H1 (cell line): Measurements from ENCODE around the gene SPSB1. TPM values are rescaled to one million over a fixed set of nuclear protein-coding genes. Genes with fewer than 3 reads are reported as not detected.

ENCODE experiments used
- CTCF ChIA-PET: fragments of 300-600 bp; sonication (Branson Sonifier 250); formaldehyde crosslinking; loops from one replicate; lab custom pipeline; 2021; ENCODE audit not compliant: partially characterized antibody; lab: Charles Lee
- POLR2A ChIA-PET: fragments of 300-600 bp; sonication (Branson Sonifier 250); formaldehyde crosslinking; loops from one replicate; lab custom pipeline; 2021; ENCODE audit warnings: inconsistent platforms; ENCODE audit not compliant: partially characterized antibody; lab: Charles Lee
- DNase-seq, 2 experiments: peaks; one replicate each; pipeline versions ENCODE4 v3.0.0 to v3.0.0-alpha.2; 2010 to 2022; ENCODE audit warnings: low spot score in 2 of 2, low read depth in 1 of 2, mixed read lengths in 1 of 2
- FAIRE-seq: peaks from 2 replicates; lab custom pipeline; 2011; peaks lifted over from hg19 to GRCh38; lab: Jason Lieb, UNC
- H2AFZ ChIP-seq: 2 replicates; pipeline ENCODE4 v1.8.1; 2012; ENCODE audit warnings: low read length, inconsistent platforms
- H2AK5ac ChIP-seq: 2 replicates; pipeline ENCODE4 v1.6.1; 2013; ENCODE audit warnings: low read depth, low read length
- H2BK120ac ChIP-seq: replicated peaks from 2 replicates; pipeline ENCODE3; 2013; ENCODE audit warnings: low read depth, low read length, inconsistent platforms
- H2BK12ac ChIP-seq: 2 replicates; pipeline ENCODE4 v1.6.1; 2013; ENCODE audit warnings: low read depth, low read length
- H2BK15ac ChIP-seq: 2 replicates; pipeline ENCODE4 v1.6.1; 2013; ENCODE audit warnings: low read length
- H2BK20ac ChIP-seq: 2 replicates; pipeline ENCODE4 v1.6.1; 2013; ENCODE audit warnings: low read length
- H2BK5ac ChIP-seq: 2 replicates; pipeline ENCODE4 v1.6.1; 2013; ENCODE audit warnings: low read depth, low read length
- H3K14ac ChIP-seq: 2 replicates; pipeline ENCODE4 v1.6.1; 2013; ENCODE audit warnings: inconsistent platforms; ENCODE audit not compliant: insufficient read length
- H3K18ac ChIP-seq: 2 replicates; pipeline ENCODE4 v1.6.1; 2013; ENCODE audit warnings: low read length; ENCODE audit errors: extremely low read depth
- H3K23ac ChIP-seq: 2 replicates; pipeline ENCODE4 v1.6.1; 2013; ENCODE audit warnings: inconsistent platforms; ENCODE audit not compliant: insufficient read length
- H3K23me2 ChIP-seq: 2 replicates; pipeline ENCODE4 v1.6.1; 2013; ENCODE audit warnings: low read depth, low read length
- H3K27ac ChIP-seq: 2 replicates; pipeline ENCODE4 v1.6.1; 2011; ENCODE audit warnings: low read depth, low read length, inconsistent platforms
- H3K27me3 ChIP-seq, 4 experiments: replicated peaks in 1 of 4; 1 replicate in 1 of 4; 2 replicates in 3 of 4; pipeline versions ENCODE4 v1.6.1 to v1.8.1; 2011 to 2013; ENCODE audit warnings: low read length in 3 of 4, mild to moderate bottlenecking in 3 of 4, inconsistent platforms in 2 of 4, mixed read lengths in 2 of 4, moderate library complexity in 1 of 4; ENCODE audit not compliant: control insufficient read depth in 3 of 4, insufficient read depth in 3 of 4; ENCODE audit errors: extremely low read depth in 1 of 4
- H3K36me3 ChIP-seq, 4 experiments: 2 replicates each; pipeline versions ENCODE4 v1.6.1 to v1.8.1; 2011 to 2013; ENCODE audit warnings: mild to moderate bottlenecking in 4 of 4, low read length in 3 of 4, moderate library complexity in 2 of 4, control low read depth in 1 of 4, inconsistent platforms in 1 of 4; ENCODE audit not compliant: insufficient read depth in 4 of 4, control insufficient read depth in 2 of 4
- H3K4ac ChIP-seq: replicated peaks from 2 replicates; pipeline ENCODE3; 2013; ENCODE audit warnings: low read length, low read depth, mixed read lengths, inconsistent platforms; ENCODE audit not compliant: insufficient read length
- H3K4me1 ChIP-seq, 4 experiments: replicated peaks in 1 of 4; 1 replicate in 1 of 4; 2 replicates in 3 of 4; pipeline versions ENCODE4 v1.6.1 to v1.8.1; 2011 to 2013; ENCODE audit warnings: low read length in 3 of 4, inconsistent platforms in 2 of 4, mixed read lengths in 1 of 4; ENCODE audit not compliant: insufficient read depth in 4 of 4, control insufficient read depth in 3 of 4
- H3K4me2 ChIP-seq, 2 experiments: 2 replicates each; pipeline versions ENCODE4 v1.6.1 to v1.8.1; 2011 to 2013; ENCODE audit warnings: low read depth in 2 of 2, low read length in 2 of 2, control low read depth in 1 of 2, inconsistent platforms in 1 of 2, mild to moderate bottlenecking in 1 of 2; ENCODE audit not compliant: insufficient read depth in 1 of 2
- H3K4me3 ChIP-seq, 4 experiments: fragments of 200-600, 300-600 bp in 1 of 4; sonication (generic), shearing (Covaris generic), sonication (Bioruptor Twin) in 1 of 4; 2 replicates each; pipeline versions ENCODE4 v1.5.1 to v1.8.1; 2011 to 2016; ENCODE audit warnings: low read length in 4 of 4, low read depth in 3 of 4, control low read depth in 2 of 4, inconsistent platforms in 2 of 4, mild to moderate bottlenecking in 2 of 4, mixed read lengths in 1 of 4, moderate library complexity in 1 of 4; ENCODE audit not compliant: insufficient read depth in 2 of 4; ENCODE audit errors: extremely low read depth in 1 of 4
- H3K56ac ChIP-seq: replicated peaks from 2 replicates; pipeline ENCODE3; 2013; ENCODE audit warnings: low read depth, mild to moderate bottlenecking, mixed read lengths, low read length, inconsistent platforms; ENCODE audit not compliant: insufficient read length
- H3K79me1 ChIP-seq: 2 replicates; pipeline ENCODE4 v1.6.1; 2013; ENCODE audit warnings: low read depth, low read length, control low read depth
- H3K79me2 ChIP-seq, 2 experiments: 2 replicates each; pipeline versions ENCODE4 v1.6.1 to v1.8.1; 2012 to 2013; ENCODE audit warnings: low read length in 2 of 2, mild to moderate bottlenecking in 2 of 2, inconsistent platforms in 1 of 2; ENCODE audit not compliant: insufficient read depth in 2 of 2, control insufficient read depth in 1 of 2
- H3K9ac ChIP-seq, 4 experiments: replicated peaks in 1 of 4; 1 replicate in 1 of 4; 2 replicates in 3 of 4; pipeline versions ENCODE4 v1.6.1 to v1.8.1; 2011 to 2013; ENCODE audit warnings: low read depth in 3 of 4, low read length in 3 of 4, control low read depth in 2 of 4, mild to moderate bottlenecking in 2 of 4, moderate library complexity in 2 of 4, inconsistent platforms in 1 of 4; ENCODE audit errors: extremely low read depth in 1 of 4
- H3K9me3 ChIP-seq, 2 experiments: 2 replicates each; pipeline versions ENCODE4 v1.6.1 to v1.8.1; 2012 to 2013; ENCODE audit warnings: mild to moderate bottlenecking in 2 of 2, moderate library complexity in 2 of 2, control low read depth in 1 of 2, inconsistent platforms in 1 of 2, low read depth in 1 of 2, low read length in 1 of 2, mixed read lengths in 1 of 2; ENCODE audit not compliant: insufficient read depth in 2 of 2
- H4K20me1 ChIP-seq, 2 experiments: replicated peaks in 1 of 2; 2 replicates each; pipeline versions ENCODE3 to v1.8.1; 2011 to 2013; ENCODE audit warnings: inconsistent platforms in 2 of 2, low read length in 2 of 2, mild to moderate bottlenecking in 1 of 2; ENCODE audit not compliant: insufficient read depth in 2 of 2, control insufficient read depth in 1 of 2
- H4K5ac ChIP-seq: 2 replicates; pipeline ENCODE4 v1.6.1; 2013; ENCODE audit warnings: low read length, low read depth, mixed read lengths, inconsistent platforms; ENCODE audit not compliant: insufficient read length
- H4K8ac ChIP-seq: 2 replicates; pipeline ENCODE4 v1.8.0; 2013; ENCODE audit warnings: mild to moderate bottlenecking, moderate library complexity, low read length, inconsistent platforms; ENCODE audit not compliant: insufficient read depth; ENCODE audit errors: extremely low read depth
- H4K91ac ChIP-seq: replicated peaks from 2 replicates; pipeline ENCODE3; 2013; ENCODE audit warnings: low read length, mixed read lengths, inconsistent platforms; ENCODE audit not compliant: insufficient read length
- POLR2A ChIP-seq, 2 experiments: IDR thresholded peaks; 1 replicate in 1 of 2; 2 replicates in 1 of 2; pipeline ENCODE4 v1.6.1; 2011; ENCODE audit warnings: low read depth in 2 of 2, low read length in 2 of 2, mild to moderate bottlenecking in 2 of 2; ENCODE audit errors: control extremely low read depth in 1 of 2
- SP2 ChIP-seq: IDR thresholded peaks from 2 replicates; pipeline ENCODE4 v1.6.1; 2012; ENCODE audit warnings: mild to moderate bottlenecking, low read length, inconsistent platforms
- SRF ChIP-seq: IDR thresholded peaks from 2 replicates; pipeline ENCODE4 v1.6.1; 2011; ENCODE audit warnings: mild to moderate bottlenecking, low read depth, low read length, moderate library complexity
- ZNF274 ChIP-seq: IDR thresholded peaks from 2 replicates; pipeline ENCODE4 v1.7.0; 2012; ENCODE audit warnings: low read length, borderline replicate concordance; ENCODE audit errors: extremely low read depth
- WGBS, 2 experiments: shearing (Covaris generic) in 1 of 2; methylation state at CpG; one replicate each; pipeline versions ENCODE4 v1.1.6 to v1.1.7; 2013 to 2015; ENCODE audit warnings: low lambda C conversion rate in 2 of 2, mixed read lengths in 2 of 2, inconsistent platforms in 1 of 2, low coverage in 1 of 2, missing lambda C conversion rate in 1 of 2; ENCODE audit not compliant: insufficient replicate concordance in 2 of 2, insufficient coverage in 1 of 2, insufficient read length in 1 of 2; ENCODE audit errors: extremely low coverage in 1 of 2, missing lambda C conversion rate in 1 of 2; 5-methylcytosine and 5-hydroxymethylcytosine counted together
- polyA plus RNA-seq, 7 experiments: library from polyadenylated mRNA; depleted of rRNA in 3 of 7; stranded (reverse) in 5 of 7; unstranded in 2 of 7; fragments of >200 nt in 5 of 7; fragments of 200-250 nt in 2 of 7; gene quantifications; 1 replicate in 5 of 7; 2 replicates in 1 of 7; 4 replicates in 1 of 7; pipeline versions ENCODE4 v1.2.1 to v1.2.3, GENCODE V29; 2011 to 2013; ENCODE audit warnings: missing spikeins in 2 of 7, mixed read lengths in 2 of 7
- total RNA-seq: library from RNA; stranded (reverse); fragmentation: NEBNext Ultra II Directional; extraction: Animal tissue kit (Norgen Biotek cat#: 25700); gene quantifications from 2 replicates; pipeline ENCODE4 v1.2.1, GENCODE V29; 2021
- TF ChIP-seq, protein P1 (sequence below): IDR thresholded peaks from 2 replicates; pipeline ENCODE4 v1.6.1; 2011; ENCODE audit warnings: low read depth, mild to moderate bottlenecking, low read length; ENCODE audit not compliant: insufficient read depth

Gene SPSB1
- total and polyA plus RNA-seq, 2 of the 8 experiments (the other 6 are each of a cell fraction or from before 2014, with no cell fraction given), result 5.3 to 6.4 TPM

GRCh38 chr1:9351654-9352271, 59.1 kb downstream of the SPSB1 start:
- H3K56ac ChIP-seq, result no peak overlapping the region
- no peak for DNase-seq
- H2BK5ac ChIP-seq, result no peak overlapping the region
- H3K4me3 ChIP-seq, result no peak overlapping the region
- H3K14ac ChIP-seq, result no peak overlapping the region
- no peak overlapping the region for H3K4me2 ChIP-seq
- no peak overlapping the region for H3K27ac ChIP-seq
- CTCF ChIA-PET, result interaction anchor here (1.0 to 1.6 kb wide), 3 partner anchors 10 to 139 kb away, joined by 3 read pairs; no protein-coding TSS in a partner anchor
- no peak overlapping the region for H2BK15ac ChIP-seq
- no peak overlapping the region for H4K8ac ChIP-seq
- no peak overlapping the region for H2BK120ac ChIP-seq
- TF ChIP-seq, protein P1, sequence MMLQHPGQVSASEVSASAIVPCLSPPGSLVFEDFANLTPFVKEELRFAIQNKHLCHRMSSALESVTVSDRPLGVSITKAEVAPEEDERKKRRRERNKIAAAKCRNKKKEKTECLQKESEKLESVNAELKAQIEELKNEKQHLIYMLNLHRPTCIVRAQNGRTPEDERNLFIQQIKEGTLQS, result no peak
- no peak for TF ChIP-seq ZNF274
- no peak for TF ChIP-seq SRF
- no peak for TF ChIP-seq POLR2A (IDR thresholded peaks at IDR 0.05; ENCODE audit: control extremely low read depth in 1 of 2, low read depth in 2 of 2, low read length in 2 of 2)
- TF ChIP-seq SP2, result no peak
- TF ChIP-seq, all 59 proteins: peak for 0
- no peak overlapping the region for H2BK12ac ChIP-seq
- H3K4ac ChIP-seq, result no peak overlapping the region
- no peak overlapping the region for H2AFZ ChIP-seq
- H3K79me2 ChIP-seq, result no peaks in the 10 kb centered on the region
- H4K20me1 ChIP-seq, result peaks cover 0 to 2% of the 10 kb centered on the region in 2 experiments
- H2AK5ac ChIP-seq, result no peak overlapping the region
- no peaks in the 10 kb centered on the region for H3K79me1 ChIP-seq
- H3K4me1 ChIP-seq, result peaks cover 3 to 18% (median 8%) of the 10 kb centered on the region in 4 experiments
- peaks cover 2% of the 10 kb centered on the region; the same call in 1 of the 2 replicates for H3K23me2 ChIP-seq
- no peak overlapping the region for H4K91ac ChIP-seq
- 94% methylated on average over 6 of the region's 7 CpGs; no CpG with 5 or more reads in 1 of the 2 experiments for WGBS, 2 experiments
- H3K9me3 ChIP-seq, result no peaks in the 10 kb centered on the region
- H3K36me3 ChIP-seq, result no peaks in the 10 kb centered on the region; a peak in 1 of 8 replicates
- H3K18ac ChIP-seq, result no peak overlapping the region
- H3K23ac ChIP-seq, result no peak overlapping the region
- POLR2A ChIA-PET, result interaction anchor here (1.5 to 1.6 kb wide), 2 partner anchors 12 to 16 kb away, joined by 3 read pairs; no protein-coding TSS in a partner anchor
- H3K27me3 ChIP-seq, result no peaks in the 10 kb centered on the region
- no peak overlapping the region for H3K9ac ChIP-seq
- no peak for FAIRE-seq
- no peak overlapping the region for H4K5ac ChIP-seq
- no peak overlapping the region for H2BK20ac ChIP-seq
